GM19438 (cell line): ENCODE results near the gene ZFP3.
"Not testable (repeated sequence)": the region's sequence is repeated elsewhere in the genome, so short reads cannot be mapped to it uniquely, and the experiment has no call there.

Source experiments
- ATAC-seq: cut with Tn5 transposase; IDR thresholded peaks from one replicate; pipeline ENCODE4 v1.9.1; 2021; ENCODE audit warnings: low read depth; ENCODE audit not compliant: unreplicated experiment

The ZFP3 gene

GRCh38 chr17:5136580-5137412 is 58.5 kb downstream of the ZFP3 start:
- not testable (repeated sequence) for ATAC-seq

GRCh38 chr17:5137511-5138197 is 59.4 kb downstream of the ZFP3 start:
- ATAC-seq = not testable (repeated sequence)

GRCh38 chr17:5138198-5138544 is 59.9 kb downstream of the ZFP3 start:
- not testable (repeated sequence) for ATAC-seq

GRCh38 chr17:5138616-5139457 is 60.6 kb downstream of the ZFP3 start:
- no peak for ATAC-seq

- ATAC-seq = no peak
Observed at GRCh38 chr17:5139458-5139732, 61.1 kb downstream of the ZFP3 start.

GRCh38 chr17:5142877-5143276 is 64.6 kb downstream of the ZFP3 start:
- not testable (repeated sequence) for ATAC-seq
